Mucosa of descending colon (tissue), 3 donors: ENCODE measurements around the gene NPW. TPM values are rescaled to one million over a fixed set of nuclear protein-coding genes. Genes with fewer than 3 reads are reported as not detected.

Experiments
- ATAC-seq: fragments of 200-7000 bp; cut with Tn5 transposase; one replicate; pipeline ENCODE4 v1.9.1; 2020; ENCODE audit warnings: mild to moderate bottlenecking, moderate library complexity
- DNase-seq, 3 donors: peaks; one replicate each; pipeline ENCODE4 v3.0.0-alpha.2; 2020
- H3K36me3 ChIP-seq: fragments of 200-600 bp; one replicate; pipeline ENCODE4 v1.8.0; 2021; ENCODE audit warnings: low read depth, mild to moderate bottlenecking
- H3K4me1 ChIP-seq: fragments of 200-600 bp; one replicate; pipeline ENCODE4 v1.8.0; 2021; ENCODE audit warnings: low read depth, mild to moderate bottlenecking
- H3K4me3 ChIP-seq: fragments of 200-600 bp; one replicate; pipeline ENCODE4 v1.8.0; 2021; ENCODE audit warnings: mild to moderate bottlenecking
- H3K9me3 ChIP-seq: fragments of 200-600 bp; one replicate; pipeline ENCODE4 v1.8.0; 2021; ENCODE audit warnings: mild to moderate bottlenecking
- intact Hi-C, 2 donors: fragments of 100-400 bp; cut with DNase I in 1 of 2; cut with micrococcal nuclease in 1 of 2; formaldehyde crosslinking; loops; one replicate each; pipeline versions ENCODE4 v1.11.0 to v1.11.1; 2022; cut with DNase I, micrococcal nuclease
- total RNA-seq, 3 donors: library from RNA; stranded (reverse); fragmentation: NEBNext Ultra II Directional in 2 of 3; extraction: Animal tissue kit (Norgen Biotek cat#: 25700) in 2 of 3; gene quantifications; one replicate each; pipeline versions ENCODE4 v1.2.1 to v1.2.4, GENCODE V29; 2021 to 2023
- TF ChIP-seq, protein P1 (sequence below): fragments of 200-600 bp; IDR thresholded peaks from one replicate; pipeline ENCODE4 v1.8.0; 2022; ENCODE audit warnings: antibody characterized with exemption, mild to moderate bottlenecking
- donor health status: DM: no; HTN: no; CAD: no; lungs with moderate emphysema.
- donor health status: DM: no; HTN: no; CAD: no.
- donor health status: DM: no; HTN: yes; CAD: no.

NPW gene
- total RNA-seq, 3 donors from 2014 or later, result 0.32 to 2.1 (median 0.60) TPM

DNA sequence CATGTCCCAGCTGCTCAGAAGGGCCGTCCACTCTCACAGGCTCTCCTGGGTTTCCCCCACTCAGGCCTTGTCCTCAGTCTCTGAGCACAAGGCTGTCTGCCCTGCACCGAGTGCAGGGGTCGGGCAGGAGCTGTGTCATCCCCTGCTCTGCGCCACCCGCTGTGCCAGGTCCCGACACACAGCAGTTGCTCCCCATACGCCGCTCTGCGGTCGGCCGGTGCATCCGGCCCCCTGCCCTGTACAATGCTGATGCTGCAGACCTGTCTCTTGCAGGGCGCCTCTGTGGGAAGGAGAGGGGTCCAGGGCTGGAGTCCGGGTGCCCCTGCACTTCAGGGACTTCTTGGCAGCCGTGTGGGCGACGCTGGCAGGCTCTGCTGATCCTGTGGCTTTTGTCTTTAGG lies 34.3 kb downstream of the NPW start:
- ATAC-seq (no peak), DNase-seq (no peak)
- Histone ChIP-seq H3K36me3 (no peaks in the 10 kb centered on the region), H3K4me3 (no peak overlapping the region), H3K9me3 (no peaks in the 10 kb centered on the region), H3K4me1 (peaks cover 10% of the 10 kb centered on the region)
- TF ChIP-seq, protein P1, sequence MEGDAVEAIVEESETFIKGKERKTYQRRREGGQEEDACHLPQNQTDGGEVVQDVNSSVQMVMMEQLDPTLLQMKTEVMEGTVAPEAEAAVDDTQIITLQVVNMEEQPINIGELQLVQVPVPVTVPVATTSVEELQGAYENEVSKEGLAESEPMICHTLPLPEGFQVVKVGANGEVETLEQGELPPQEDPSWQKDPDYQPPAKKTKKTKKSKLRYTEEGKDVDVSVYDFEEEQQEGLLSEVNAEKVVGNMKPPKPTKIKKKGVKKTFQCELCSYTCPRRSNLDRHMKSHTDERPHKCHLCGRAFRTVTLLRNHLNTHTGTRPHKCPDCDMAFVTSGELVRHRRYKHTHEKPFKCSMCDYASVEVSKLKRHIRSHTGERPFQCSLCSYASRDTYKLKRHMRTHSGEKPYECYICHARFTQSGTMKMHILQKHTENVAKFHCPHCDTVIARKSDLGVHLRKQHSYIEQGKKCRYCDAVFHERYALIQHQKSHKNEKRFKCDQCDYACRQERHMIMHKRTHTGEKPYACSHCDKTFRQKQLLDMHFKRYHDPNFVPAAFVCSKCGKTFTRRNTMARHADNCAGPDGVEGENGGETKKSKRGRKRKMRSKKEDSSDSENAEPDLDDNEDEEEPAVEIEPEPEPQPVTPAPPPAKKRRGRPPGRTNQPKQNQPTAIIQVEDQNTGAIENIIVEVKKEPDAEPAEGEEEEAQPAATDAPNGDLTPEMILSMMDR, result no peak
- intact Hi-C loops, result no loop called here

DNA sequence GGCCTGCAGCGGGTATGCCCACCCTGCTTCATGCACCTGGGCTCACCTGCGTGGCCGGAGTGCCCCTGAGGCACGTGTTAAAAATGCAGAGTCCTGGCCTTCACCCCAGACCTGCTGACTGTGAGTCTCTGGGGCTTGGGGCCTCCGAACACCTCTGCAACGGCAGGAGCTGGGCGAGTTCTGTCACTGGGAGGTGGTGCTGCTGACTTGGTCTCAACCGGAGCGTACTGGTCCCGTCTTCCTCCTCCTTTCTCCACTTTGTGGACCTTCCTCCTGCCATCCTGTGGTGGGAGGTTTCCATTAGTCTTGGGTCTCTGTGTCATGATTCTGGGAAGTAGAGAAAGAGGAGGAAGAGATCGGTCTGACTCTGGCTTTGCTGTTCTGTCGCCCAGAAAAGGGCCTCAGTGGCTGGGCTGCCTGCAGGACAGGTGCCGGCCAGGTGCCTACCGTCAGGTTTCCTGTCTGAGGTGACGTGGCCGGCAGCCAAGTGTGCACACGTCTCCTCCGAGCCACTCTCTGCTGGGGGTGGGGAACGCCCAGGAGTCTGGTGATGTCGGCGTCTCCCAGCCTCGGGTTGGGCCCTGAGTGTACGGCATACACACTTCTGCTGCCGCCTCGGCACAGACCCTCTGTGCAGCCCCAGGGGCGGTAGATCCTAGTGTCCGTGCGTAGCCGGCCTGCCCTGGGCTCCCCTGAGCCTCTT lies 35.1 kb downstream of the NPW start:
- H3K4me1 ChIP-seq, result peaks cover 7% of the 10 kb centered on the region
- TF ChIP-seq, protein P1, result no peak
- peak; percentile 98 for ATAC-seq
- DNase-seq, result peak; percentile 92 to 94 (median 93)
- intact Hi-C loops, result no loop called here
- no peak overlapping the region for H3K4me3 ChIP-seq
- no peaks in the 10 kb centered on the region for H3K9me3 ChIP-seq
- H3K36me3 ChIP-seq, result peaks cover 2% of the 10 kb centered on the region

DNA sequence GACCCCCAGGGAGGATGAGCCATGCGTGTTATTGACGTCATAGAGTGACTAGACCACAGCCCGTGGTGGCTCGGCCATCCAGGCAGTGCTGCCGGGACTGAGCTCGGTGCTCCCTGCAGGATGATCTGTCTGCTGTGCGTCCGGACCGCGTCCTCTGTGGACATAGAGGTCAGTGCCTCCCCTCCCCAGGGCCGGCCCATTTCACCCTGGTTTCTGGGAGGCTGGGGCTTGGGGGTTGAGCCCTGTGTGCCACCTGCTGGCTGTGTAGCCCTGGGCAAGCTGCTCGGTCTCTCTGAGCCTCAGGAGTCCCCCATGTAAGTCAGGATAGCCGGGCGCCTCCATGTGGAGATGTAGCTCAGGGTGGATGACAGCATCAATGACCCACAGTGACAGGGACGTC lies 36.5 kb downstream of the NPW start:
- TF ChIP-seq, protein P1, result no peak
- Histone ChIP-seq H3K4me1 (peaks cover 7% of the 10 kb centered on the region), H3K9me3 (no peaks in the 10 kb centered on the region), H3K36me3 (peaks cover 4% of the 10 kb centered on the region), H3K4me3 (no peak overlapping the region)
- intact Hi-C loops, result no loop called here
- no peak for DNase-seq
- no peak for ATAC-seq

DNA sequence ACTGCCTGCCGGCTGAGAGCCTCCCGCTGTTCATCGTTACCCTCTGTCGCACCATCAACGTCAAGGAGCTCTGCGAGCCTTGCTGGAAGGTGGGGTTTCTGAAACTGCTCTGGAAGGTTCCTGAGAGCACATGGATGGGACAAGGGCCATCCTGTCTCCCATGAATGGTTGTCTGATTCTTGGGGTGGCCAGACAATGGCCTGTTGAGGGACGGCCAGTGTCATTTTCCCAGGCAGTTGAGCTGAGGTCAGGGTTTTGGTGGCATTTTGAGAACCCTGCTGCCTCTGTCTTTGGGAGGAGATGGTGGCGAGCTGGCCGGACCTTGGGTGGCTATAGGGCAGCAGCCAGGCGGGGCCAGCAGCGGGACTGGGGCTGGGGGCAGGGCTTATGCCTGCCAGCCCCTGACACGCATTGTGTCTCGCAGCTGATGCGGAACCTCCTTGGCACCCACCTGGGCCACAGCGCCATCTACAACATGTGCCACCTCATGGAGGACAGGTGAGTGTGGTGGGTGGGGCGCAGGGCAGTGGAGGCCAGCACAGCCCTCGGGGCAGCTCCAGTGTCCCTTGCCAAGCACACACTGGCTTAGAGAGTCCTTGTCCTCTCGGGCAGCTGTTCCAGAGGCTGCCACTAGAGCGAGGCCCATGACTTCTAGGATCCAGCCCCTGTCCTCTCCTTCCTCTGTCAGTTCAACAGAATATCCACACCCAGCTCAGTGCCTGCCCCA lies 37.3 kb downstream of the NPW start:
- ATAC-seq (no peak), DNase-seq (no peak)
- Histone ChIP-seq H3K9me3 (no peaks in the 10 kb centered on the region), H3K4me3 (no peak overlapping the region), H3K36me3 (peaks cover 4% of the 10 kb centered on the region), H3K4me1 (peaks cover 7% of the 10 kb centered on the region)
- TF ChIP-seq, protein P1, result no peak
- intact Hi-C loops, result no loop called here

DNA sequence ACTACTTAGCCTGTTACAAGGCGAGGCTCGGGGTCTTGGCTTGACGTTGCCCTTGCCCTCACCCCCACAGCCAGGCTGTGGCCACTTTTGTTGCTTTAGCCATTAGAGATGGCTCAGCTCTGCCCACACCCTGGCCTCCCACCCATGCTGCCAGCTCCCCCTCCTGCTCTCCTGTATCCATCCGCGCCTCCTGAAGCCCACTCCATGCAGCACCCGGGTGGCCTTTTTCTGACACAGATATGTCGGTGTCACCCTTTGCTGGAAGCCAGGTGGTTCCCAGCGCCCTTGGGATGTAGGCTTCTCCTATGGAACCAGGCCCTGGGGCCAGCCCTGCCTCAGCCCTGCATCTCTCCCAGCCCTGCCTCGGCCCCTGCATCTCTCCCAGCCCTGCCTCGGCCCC lies 37.9 kb downstream of the NPW start:
- ATAC-seq (no peak), DNase-seq (no peak)
- intact Hi-C loops, result no loop called here
- H3K4me3 ChIP-seq, result no peak overlapping the region
- H3K9me3 ChIP-seq, result no peaks in the 10 kb centered on the region
- H3K36me3 ChIP-seq, result peaks cover 4% of the 10 kb centered on the region
- TF ChIP-seq, protein P1, result no peak
- peaks cover 7% of the 10 kb centered on the region for H3K4me1 ChIP-seq
